HPDE6-E6E7 (cell line): ENCODE data around the gene IL23R.
A peak's percentile ranks its signal among the peaks of the same experiment; 100 is the strongest.

ENCODE experiments used
- DNase-seq: peaks from one replicate; pipeline ENCODE4 v3.0.0; 2011; ENCODE audit warnings: missing footprints; ENCODE audit errors: extremely low spot score

The IL23R gene

GRCh38 chr1:67242016-67242415 lies 75.8 kb downstream of the IL23R start:
- no peak for DNase-seq

DNA sequence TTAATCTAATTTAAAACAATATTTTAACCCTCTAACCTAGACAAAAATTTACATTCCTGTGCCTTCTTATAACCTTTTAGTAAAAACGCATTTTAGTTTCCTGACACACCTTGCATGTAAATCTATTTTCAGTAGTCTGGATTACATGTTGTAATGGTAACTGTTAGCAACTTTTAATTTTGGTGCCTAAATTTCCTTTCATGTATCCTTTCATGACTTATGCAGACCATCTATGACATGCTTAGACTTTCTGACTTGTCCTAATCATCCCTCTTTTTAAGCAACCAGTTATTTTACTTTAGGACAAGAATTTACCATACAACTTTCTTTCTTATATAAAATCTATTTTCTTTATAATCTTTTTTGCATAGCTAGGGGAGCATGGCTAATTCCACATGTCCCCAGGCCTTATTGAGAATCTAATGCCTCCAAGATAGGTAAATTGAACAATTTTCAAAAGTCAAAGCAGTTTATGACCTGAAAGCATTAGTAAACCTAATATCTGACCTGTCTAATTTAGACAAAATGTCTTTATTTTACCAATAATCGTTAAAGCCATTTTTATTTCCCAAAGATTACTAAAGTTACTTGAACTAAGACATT lies 83.9 kb downstream of the IL23R start:
- no peak for DNase-seq

GRCh38 chr1:67256291-67257172 lies 90.3 kb downstream of the IL23R start:
- no peak for DNase-seq

GRCh38 chr1:67257173-67257535 lies 90.9 kb downstream of the IL23R start:
- DNase-seq: no peak

DNA sequence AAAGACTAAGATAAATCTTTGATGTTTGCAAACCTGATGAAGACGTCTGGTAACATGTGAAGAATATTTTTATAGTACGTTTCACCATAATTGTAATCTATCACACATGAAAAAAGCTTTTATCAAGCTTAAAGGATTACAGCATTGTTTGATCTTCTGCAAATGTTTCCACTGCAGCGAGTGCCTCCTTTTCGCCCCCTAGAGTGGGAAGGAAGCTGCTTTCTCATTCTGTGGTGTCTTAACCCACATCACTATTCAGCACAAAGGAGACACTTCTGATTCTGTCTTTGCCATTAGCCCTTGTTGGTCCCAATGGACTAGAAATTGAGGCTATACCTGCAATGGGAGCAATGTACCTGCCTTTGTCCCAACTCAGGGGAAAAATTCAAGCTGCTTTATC lies 95.4 kb downstream of the IL23R start:
- DNase-seq: no peak

GRCh38 chr1:67262735-67263134 lies 96.5 kb downstream of the IL23R start:
- no peak for DNase-seq

- no peak for DNase-seq
Measured at GRCh38 chr1:67264152-67264551, 97.9 kb downstream of the IL23R start.

DNA sequence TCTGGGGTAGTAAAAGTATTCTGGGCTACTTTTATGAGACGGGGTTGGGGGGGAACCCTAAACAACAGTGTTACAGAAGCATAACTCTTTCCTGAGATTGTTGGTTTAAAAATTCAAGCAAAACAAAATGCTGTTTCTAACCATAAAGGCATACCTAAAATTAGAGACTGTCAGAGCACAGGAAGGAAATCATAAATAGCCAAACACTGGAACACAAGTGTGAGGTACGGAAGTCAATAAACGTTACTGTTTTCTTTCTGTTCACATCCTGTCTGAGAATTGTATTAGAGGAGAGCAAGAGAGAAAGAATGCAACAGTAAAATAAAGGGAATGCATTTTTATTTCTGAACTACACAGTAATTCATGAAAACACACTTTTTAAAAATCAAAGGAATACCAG lies 98.6 kb downstream of the IL23R start:
- DNase-seq: no peak

GRCh38 chr1:67269061-67269460 lies 102.8 kb downstream of the IL23R start:
- DNase-seq: no peak

GRCh38 chr1:67270541-67270940 lies 104.3 kb downstream of the IL23R start:
- no peak for DNase-seq

GRCh38 chr1:67273591-67273990 lies 107.3 kb downstream of the IL23R start:
- DNase-seq: no peak

GRCh38 chr1:67274623-67275325 lies 108.5 kb downstream of the IL23R start:
- no peak for DNase-seq

DNA sequence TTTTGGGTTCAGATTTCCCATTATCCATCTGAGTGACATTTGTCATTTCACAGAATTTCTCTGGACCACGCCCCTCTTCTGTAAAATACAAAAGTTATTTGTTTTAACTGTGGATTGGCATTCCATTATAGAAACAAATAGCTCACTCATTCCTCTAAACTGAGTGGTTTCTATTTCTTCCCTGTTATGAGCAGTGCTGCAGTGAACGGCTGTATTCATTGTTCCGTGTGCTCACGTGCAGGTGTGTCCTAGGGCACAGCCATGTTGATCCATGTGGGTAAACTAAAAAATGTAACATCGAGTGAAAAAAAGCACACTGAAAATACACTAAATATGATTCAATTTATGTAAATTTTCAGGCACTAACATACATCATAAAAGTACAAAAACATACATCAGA lies 114.4 kb downstream of the IL23R start:
- no peak for DNase-seq

DNA sequence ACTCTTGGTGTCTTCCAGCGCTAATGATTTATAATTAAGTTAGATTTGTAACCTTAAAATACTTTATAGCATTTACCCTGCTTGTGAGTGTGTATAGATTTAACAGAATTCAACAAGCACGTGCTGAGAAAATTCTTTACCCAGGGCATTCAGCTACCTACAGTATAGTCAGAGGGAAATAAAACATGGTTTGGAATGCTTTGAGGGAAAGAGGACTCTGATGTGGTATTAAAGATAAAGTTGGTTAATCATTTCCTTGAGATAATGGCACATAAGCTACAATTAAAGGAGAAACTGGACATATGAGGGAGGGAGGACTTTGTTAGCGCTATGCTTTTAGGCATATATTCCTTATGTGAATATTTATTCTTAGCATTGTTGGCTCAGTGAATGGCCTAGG lies 115.0 kb downstream of the IL23R start:
- DNase-seq: no peak

DNA sequence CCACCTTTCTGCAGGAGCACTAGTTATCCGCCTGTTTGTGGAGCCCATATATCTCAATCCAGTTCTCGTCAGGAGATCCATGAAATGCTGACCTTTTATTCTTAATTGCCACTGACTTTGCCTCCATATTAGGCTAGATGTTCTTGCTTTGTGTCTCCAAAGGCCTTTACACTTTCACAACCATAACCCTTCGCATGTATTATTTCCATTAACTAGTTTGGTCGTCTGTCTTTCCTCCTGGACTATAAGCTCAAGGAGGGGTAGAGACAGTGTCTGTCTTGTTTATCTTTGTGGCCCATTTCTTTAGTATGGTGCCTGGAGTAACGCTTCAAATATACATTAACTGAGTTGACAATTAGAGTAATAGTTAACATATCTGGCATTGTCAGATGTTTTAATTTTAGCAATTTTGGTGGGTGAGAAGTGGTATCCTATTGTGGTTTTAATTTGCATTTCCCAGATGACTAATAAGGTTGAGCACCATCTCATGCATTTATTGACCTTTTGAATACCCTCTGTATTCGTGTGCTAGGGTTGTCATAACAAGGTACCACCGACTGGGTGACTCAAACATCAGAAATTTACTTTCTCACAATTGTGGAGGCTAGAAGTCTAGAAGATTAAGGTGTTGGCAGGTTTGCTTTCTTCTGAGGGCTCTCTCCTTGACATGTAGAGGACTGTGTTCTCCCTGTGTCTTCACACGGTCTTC lies 119.7 kb downstream of the IL23R start:
- peak; percentile 6 for DNase-seq

- DNase-seq: no peak
Measured at GRCh38 chr1:67290236-67290635, 124.0 kb downstream of the IL23R start.

DNA sequence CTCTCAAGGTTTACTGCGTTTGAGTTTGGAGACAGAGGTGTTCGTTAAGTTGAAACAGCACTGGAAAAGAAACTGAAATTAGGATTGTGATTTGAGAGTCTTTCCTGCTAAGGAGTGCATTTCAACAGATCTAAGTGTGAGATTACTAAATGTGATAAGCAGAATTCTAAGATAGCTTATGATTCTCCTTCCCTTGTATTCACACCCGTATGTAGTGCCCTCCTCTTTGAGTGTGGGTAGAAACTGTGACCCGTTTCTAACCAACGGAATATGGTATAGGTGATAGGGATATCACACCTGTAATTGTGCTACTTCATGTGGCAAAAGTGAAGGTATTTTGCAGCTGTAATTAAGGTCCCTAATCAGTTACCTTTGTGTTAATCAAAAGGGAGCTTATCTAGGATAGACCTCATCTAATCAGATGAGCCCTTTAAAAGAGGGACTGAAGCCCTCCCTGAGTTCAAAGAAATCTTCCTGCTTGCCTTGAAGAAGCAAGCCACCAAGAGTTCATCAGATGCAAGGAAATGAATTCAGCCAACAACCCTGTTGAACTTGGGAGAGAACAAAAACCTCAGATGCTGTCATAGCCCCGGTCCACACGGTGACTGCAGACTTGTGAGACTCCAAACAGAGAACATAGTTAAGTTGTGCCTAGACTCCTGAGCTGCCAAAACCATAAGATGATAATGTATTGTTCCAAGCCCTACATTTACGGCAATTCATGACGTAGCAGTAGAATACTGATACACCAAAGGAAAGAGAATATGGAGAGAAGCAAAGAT lies 128.8 kb downstream of the IL23R start:
- DNase-seq: no peak

GRCh38 chr1:67298762-67299161 lies 132.5 kb downstream of the IL23R start:
- no peak for DNase-seq

DNA sequence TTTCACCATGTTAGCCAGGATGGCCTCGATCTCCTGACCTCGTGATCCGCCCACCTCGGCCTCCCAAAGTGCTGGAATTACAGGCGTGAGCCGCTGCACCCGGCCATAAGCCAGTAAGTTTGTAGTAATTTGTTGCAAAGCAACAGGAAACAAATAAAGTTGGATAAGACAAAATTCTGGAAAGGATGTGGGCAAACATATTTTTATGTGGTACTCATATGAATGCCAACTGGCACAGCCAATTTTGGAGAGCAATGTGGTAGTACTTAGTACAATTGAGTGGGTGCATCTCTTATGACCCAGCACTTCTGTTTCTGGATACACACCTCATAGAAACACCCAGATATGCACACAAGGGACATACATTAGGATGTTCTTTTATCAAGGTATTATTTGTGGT lies 133.0 kb downstream of the IL23R start:
- DNase-seq: no peak

GRCh38 chr1:67300561-67300960 lies 134.3 kb downstream of the IL23R start:
- no peak for DNase-seq

- no peak for DNase-seq
Measured at GRCh38 chr1:67304023-67304422, 137.8 kb downstream of the IL23R start.
